Measurements from ENCODE around the gene STK32B. TPM values are rescaled to one million over a fixed set of nuclear protein-coding genes. Genes with fewer than 3 reads are reported as not detected.

Gene STK32B
- total RNA-seq, 2 experiments from 2014 or later = not detected

DNA sequence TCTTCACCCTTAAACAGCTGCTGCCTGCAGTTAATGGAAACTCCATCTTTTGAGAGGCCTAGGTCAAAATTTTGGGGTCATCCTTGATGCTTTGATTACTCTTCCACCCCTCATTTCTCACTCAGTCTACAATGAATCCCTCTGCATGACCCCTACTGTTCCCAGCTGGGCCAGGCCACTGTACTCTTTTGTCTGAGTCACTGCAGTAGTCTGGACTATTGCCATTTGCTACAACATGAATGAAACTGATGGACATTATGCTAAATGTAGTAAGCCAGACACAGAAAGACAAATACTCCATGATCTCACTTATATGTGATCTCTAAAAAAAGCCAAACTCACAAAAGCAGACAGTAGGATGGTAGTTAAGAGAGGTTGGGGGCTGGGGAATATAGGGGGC, 28.3 kb downstream of the STK32B start:
- TF ChIP-seq, protein P1, sequence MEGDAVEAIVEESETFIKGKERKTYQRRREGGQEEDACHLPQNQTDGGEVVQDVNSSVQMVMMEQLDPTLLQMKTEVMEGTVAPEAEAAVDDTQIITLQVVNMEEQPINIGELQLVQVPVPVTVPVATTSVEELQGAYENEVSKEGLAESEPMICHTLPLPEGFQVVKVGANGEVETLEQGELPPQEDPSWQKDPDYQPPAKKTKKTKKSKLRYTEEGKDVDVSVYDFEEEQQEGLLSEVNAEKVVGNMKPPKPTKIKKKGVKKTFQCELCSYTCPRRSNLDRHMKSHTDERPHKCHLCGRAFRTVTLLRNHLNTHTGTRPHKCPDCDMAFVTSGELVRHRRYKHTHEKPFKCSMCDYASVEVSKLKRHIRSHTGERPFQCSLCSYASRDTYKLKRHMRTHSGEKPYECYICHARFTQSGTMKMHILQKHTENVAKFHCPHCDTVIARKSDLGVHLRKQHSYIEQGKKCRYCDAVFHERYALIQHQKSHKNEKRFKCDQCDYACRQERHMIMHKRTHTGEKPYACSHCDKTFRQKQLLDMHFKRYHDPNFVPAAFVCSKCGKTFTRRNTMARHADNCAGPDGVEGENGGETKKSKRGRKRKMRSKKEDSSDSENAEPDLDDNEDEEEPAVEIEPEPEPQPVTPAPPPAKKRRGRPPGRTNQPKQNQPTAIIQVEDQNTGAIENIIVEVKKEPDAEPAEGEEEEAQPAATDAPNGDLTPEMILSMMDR (IDR thresholded peaks at IDR 0.05) = no peak
- no peak overlapping the region for H3K27ac Mint-ChIP-seq
- H3K4me3 Mint-ChIP-seq = no peak overlapping the region
- ChIA-PET CTCF (no interaction called here), POLR2A (no interaction called here)
- DNase-seq (no peak), ATAC-seq (no peak)
- intact Hi-C loops (cut with micrococcal nuclease) = no loop called here
- no peaks in the 10 kb centered on the region for H3K4me1 Mint-ChIP-seq (ENCODE audit: low read depth)
- peaks cover 16% of the 10 kb centered on the region for H3K9me3 Mint-ChIP-seq
- H3K27me3 Mint-ChIP-seq = peaks cover 11% of the 10 kb centered on the region
- H3K36me3 Mint-ChIP-seq (ENCODE audit: low read depth) = no peaks in the 10 kb centered on the region

DNA sequence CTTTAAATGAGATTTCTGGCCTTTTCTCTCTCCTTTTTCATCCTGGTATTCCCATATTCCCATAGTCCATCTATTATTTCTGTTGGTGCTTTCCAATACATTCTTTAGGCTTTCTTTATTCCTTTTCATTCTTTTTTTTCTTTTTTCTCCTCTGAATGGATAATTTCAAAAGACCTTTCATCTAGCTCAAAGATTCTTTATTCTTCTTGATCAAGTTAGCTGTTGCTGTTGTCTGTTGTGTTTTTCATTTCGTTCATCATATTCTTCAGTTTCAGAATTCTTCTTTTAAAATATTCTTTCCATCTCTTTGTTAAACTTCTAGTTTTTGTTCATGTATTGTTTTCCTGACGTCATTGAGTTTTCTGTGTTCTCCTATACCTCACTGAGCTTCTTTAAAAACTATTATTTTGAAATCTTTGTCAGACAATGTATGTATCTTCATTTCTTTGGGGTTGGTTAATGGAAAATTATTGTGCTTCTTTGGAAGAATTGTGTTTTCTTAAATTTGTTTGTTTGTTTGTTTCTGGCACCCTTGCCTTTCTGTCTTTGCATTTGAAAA, 30.2 kb downstream of the STK32B start:
- Mint-ChIP-seq H3K27me3 (peaks cover 11% of the 10 kb centered on the region), H3K9me3 (peaks cover 27% of the 10 kb centered on the region), H3K4me1 (ENCODE audit: low read depth) (no peaks in the 10 kb centered on the region), H3K4me3 (no peak overlapping the region), H3K36me3 (ENCODE audit: low read depth) (no peaks in the 10 kb centered on the region), H3K27ac (no peak overlapping the region)
- ChIA-PET CTCF (no interaction called here), POLR2A (no interaction called here)
- intact Hi-C loops (cut with micrococcal nuclease) = no loop called here
- TF ChIP-seq, protein P1 (IDR thresholded peaks at IDR 0.05) = no peak
- DNase-seq (no peak), ATAC-seq (no peak)

DNA sequence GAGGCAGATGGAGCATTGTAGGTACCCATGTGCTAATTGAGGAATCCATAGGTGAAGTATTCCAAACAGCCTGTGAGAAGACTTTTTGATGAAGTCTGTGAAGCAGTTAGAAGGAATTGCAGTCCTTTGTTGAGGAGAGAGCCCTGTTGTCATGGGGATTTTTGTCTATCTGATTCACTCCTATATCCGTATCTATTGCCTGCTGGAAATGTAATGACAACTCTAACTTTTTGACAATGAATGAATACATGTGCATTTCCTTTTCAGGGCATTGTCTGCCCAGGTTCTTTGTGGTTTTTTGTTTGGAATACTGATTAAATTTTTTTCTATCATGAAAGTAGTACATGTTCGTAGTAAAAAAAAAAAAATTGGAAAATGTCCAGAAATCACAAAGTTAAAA, 31.1 kb downstream of the STK32B start:
- Mint-ChIP-seq H3K9me3 (peaks cover 30% of the 10 kb centered on the region), H3K4me3 (no peak overlapping the region), H3K4me1 (ENCODE audit: low read depth) (no peaks in the 10 kb centered on the region), H3K27ac (no peak overlapping the region), H3K36me3 (ENCODE audit: low read depth) (no peaks in the 10 kb centered on the region), H3K27me3 (peaks cover 7% of the 10 kb centered on the region)
- TF ChIP-seq, protein P1 (IDR thresholded peaks at IDR 0.05) = no peak
- ATAC-seq (no peak), DNase-seq (no peak)
- intact Hi-C loops (cut with micrococcal nuclease) = no loop called here
- CTCF ChIA-PET = no interaction called here
- POLR2A ChIA-PET = no interaction called here

DNA sequence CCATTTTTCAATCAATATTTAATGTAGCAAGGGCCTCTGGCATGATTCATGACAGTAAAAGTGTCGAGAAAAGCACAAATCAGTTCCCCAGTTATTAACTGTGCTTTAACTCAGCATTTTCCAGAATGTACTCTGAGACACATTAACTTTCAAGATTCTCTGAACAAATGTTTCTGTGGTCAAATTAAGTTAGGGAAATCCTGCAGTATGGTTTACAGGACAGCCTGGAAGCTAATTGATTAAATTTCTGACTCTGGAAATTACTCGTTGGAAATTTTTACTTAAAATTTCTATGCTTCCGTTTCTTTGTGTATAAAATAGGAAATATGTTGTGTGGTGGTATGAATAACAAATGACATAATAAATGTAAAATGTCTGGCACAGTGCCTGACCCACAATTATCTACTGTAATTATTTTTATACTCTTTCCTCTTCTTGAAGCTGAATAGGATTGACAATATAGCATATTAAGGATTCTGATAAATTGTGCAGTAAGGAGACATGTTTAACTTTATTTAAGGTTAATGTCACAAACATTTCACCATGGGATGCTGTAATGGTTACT, 33.7 kb downstream of the STK32B start:
- ChIA-PET POLR2A (no interaction called here), CTCF (no interaction called here)
- intact Hi-C loops (cut with micrococcal nuclease) = no loop called here
- H3K4me3 Mint-ChIP-seq = no peak overlapping the region
- DNase-seq = no peak
- TF ChIP-seq, protein P1 (IDR thresholded peaks at IDR 0.05) = no peak
- no peak overlapping the region for H3K27ac Mint-ChIP-seq
- peaks cover 4% of the 10 kb centered on the region for H3K27me3 Mint-ChIP-seq
- no peak for ATAC-seq
- H3K4me1 Mint-ChIP-seq (ENCODE audit: low read depth) = no peaks in the 10 kb centered on the region
- peaks cover 30% of the 10 kb centered on the region for H3K9me3 Mint-ChIP-seq
- H3K36me3 Mint-ChIP-seq (ENCODE audit: low read depth) = no peaks in the 10 kb centered on the region

DNA sequence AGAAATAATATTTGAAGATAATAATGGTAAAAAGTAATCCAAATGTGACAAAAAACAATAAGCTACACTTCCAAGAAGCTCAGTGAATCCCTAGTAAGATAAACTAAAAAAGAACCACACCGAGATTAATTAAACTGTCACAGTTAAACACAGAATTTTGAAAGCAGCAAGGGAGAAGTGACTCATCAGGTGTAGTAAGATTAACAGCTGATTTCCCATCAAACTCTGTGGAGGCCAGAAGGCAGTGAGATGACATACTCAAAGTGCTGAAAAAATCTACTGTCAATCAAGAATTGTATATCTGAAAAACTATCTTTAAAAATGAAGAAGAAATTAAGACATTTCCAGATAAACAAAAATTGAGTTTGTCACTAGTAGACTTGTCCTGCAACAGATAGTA, 35.3 kb downstream of the STK32B start:
- TF ChIP-seq, protein P1 (IDR thresholded peaks at IDR 0.05) = no peak
- ChIA-PET CTCF (no interaction called here), POLR2A (interaction anchor here (0.6 kb wide), 1 partner anchor 10 kb away, joined by 3 read pairs; no protein-coding TSS in a partner anchor)
- Mint-ChIP-seq H3K4me3 (no peak overlapping the region), H3K36me3 (ENCODE audit: low read depth) (no peaks in the 10 kb centered on the region), H3K4me1 (ENCODE audit: low read depth) (no peaks in the 10 kb centered on the region), H3K27ac (no peak overlapping the region), H3K9me3 (peaks cover 21% of the 10 kb centered on the region), H3K27me3 (peaks cover 6% of the 10 kb centered on the region)
- intact Hi-C loops (cut with micrococcal nuclease) = no loop called here
- DNase-seq (no peak), ATAC-seq (no peak)

All from activated CD8-positive, alpha-beta T cell treated with anti-CD3 and anti-CD28 coated beads for 36 hours (primary cell).